ENCODE measurements around the gene RTP5. TPM values are rescaled to one million over a fixed set of nuclear protein-coding genes. Genes with fewer than 3 reads are reported as not detected.

Gene RTP5
- total and polyA plus RNA-seq, 2 of the 8 experiments (the other 6 are each of a cell fraction or from before 2014, with no cell fraction given), result not detected

DNA sequence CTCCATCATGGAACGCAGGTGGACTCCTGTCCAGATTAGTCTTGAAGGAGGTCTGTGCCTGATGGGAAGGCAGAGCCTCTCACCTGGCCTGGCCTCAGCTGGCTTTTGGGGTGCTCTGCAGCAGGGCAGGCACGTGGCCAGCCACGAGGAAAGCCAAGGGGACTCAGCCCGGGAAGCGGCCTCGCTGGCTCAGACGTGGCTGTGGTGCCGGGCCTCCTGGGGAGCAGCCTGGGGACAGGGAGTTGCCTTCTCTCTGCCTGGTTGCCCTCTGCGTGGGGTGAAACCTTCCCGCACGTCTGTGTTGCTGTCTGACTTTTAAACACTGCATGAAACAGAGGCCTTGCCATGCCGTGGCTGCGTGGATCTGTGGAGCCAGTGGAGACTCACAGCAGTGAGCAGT is 45.0 kb downstream of the RTP5 start:
- no peaks in the 10 kb centered on the region for H3K27me3 ChIP-seq (replicated peaks in 1 of 4; ENCODE audit: control insufficient read depth in 3 of 4, extremely low read depth in 1 of 4, insufficient read depth in 3 of 4, low read length in 3 of 4)
- peaks cover 4% of the 10 kb centered on the region; the same call in 1 of the 2 replicates for H3K23me2 ChIP-seq (ENCODE audit: low read depth, low read length)
- H3K36me3 ChIP-seq (ENCODE audit: control insufficient read depth in 2 of 4, insufficient read depth in 4 of 4, low read length in 3 of 4), result no peaks in the 10 kb centered on the region
- DNase-seq (ENCODE audit: low read depth in 1 of 2, low spot score in 2 of 2) (no peak), FAIRE-seq (no peak)
- H4K8ac ChIP-seq (ENCODE audit: extremely low read depth, insufficient read depth, low read length), result no peak overlapping the region
- H3K4ac ChIP-seq (replicated peaks; ENCODE audit: insufficient read length, low read depth, low read length), result no peak overlapping the region
- no peak overlapping the region for H3K14ac ChIP-seq (ENCODE audit: insufficient read length)
- no peaks in the 10 kb centered on the region for H3K79me1 ChIP-seq (ENCODE audit: low read depth, low read length)
- H3K4me3 ChIP-seq (ENCODE audit: extremely low read depth in 1 of 4, insufficient read depth in 2 of 4, low read depth in 3 of 4, low read length in 4 of 4), result no peak overlapping the region
- H3K4me1 ChIP-seq (replicated peaks in 1 of 4; ENCODE audit: control insufficient read depth in 3 of 4, insufficient read depth in 4 of 4, low read length in 3 of 4), result peaks cover 0 to 6% (median 5%) of the 10 kb centered on the region in 4 experiments; a peak in 3 of 7 replicates
- no peak overlapping the region for H3K56ac ChIP-seq (replicated peaks; ENCODE audit: insufficient read length, low read depth, low read length)
- H2BK20ac ChIP-seq (ENCODE audit: low read length), result no peak overlapping the region
- ChIA-PET CTCF (ENCODE audit: partially characterized antibody) (no interaction called here), POLR2A (ENCODE audit: partially characterized antibody) (no interaction called here)
- H3K9ac ChIP-seq (replicated peaks in 1 of 4; ENCODE audit: extremely low read depth in 1 of 4, low read depth in 3 of 4, low read length in 3 of 4), result no peak overlapping the region
- no peaks in the 10 kb centered on the region for H4K20me1 ChIP-seq (replicated peaks in 1 of 2; ENCODE audit: control insufficient read depth in 1 of 2, insufficient read depth in 2 of 2, low read length in 2 of 2)
- H2BK120ac ChIP-seq (replicated peaks; ENCODE audit: low read depth, low read length), result no peak overlapping the region
- no peak overlapping the region for H3K27ac ChIP-seq (ENCODE audit: low read depth, low read length)
- H2BK15ac ChIP-seq (ENCODE audit: low read length), result no peak overlapping the region
- no peak overlapping the region for H4K91ac ChIP-seq (replicated peaks; ENCODE audit: insufficient read length, low read length)
- no peak overlapping the region for H2BK12ac ChIP-seq (ENCODE audit: low read depth, low read length)
- H2BK5ac ChIP-seq (ENCODE audit: low read depth, low read length), result no peak overlapping the region
- no peak overlapping the region for H2AK5ac ChIP-seq (ENCODE audit: low read depth, low read length)
- H2AFZ ChIP-seq (ENCODE audit: low read length), result no peak overlapping the region
- no peak overlapping the region for H4K5ac ChIP-seq (ENCODE audit: insufficient read length, low read depth, low read length)
- H3K18ac ChIP-seq (ENCODE audit: extremely low read depth, low read length), result no peak overlapping the region
- H3K9me3 ChIP-seq (ENCODE audit: insufficient read depth in 2 of 2, low read depth in 1 of 2, low read length in 1 of 2), result peaks cover 0 to 7% of the 10 kb centered on the region in 2 experiments; a peak in 2 of 4 replicates
- 88% methylated on average over 13 of the region's 13 CpGs; no CpG with 5 or more reads in 1 of the 2 experiments for WGBS, 2 experiments (ENCODE audit: extremely low coverage in 1 of 2, insufficient coverage in 1 of 2, insufficient read length in 1 of 2, insufficient replicate concordance in 2 of 2, low coverage in 1 of 2, low lambda C conversion rate in 2 of 2, missing lambda C conversion rate in 1 of 2)
- no peaks in the 10 kb centered on the region for H3K79me2 ChIP-seq (ENCODE audit: control insufficient read depth in 1 of 2, insufficient read depth in 2 of 2, low read length in 2 of 2)
- H3K23ac ChIP-seq (ENCODE audit: insufficient read length), result no peak overlapping the region
- no peak overlapping the region for H3K4me2 ChIP-seq (ENCODE audit: insufficient read depth in 1 of 2, low read depth in 2 of 2, low read length in 2 of 2)
- no peak for TF ChIP-seq KDM4A (IDR thresholded peaks at IDR 0.05; ENCODE audit: low read depth, low read length, severe bottlenecking)
- TF ChIP-seq EGR1 (IDR thresholded peaks at IDR 0.05; ENCODE audit: borderline replicate concordance, low read depth, low read length), result no peak
- no peak for TF ChIP-seq BCL11A (IDR thresholded peaks at IDR 0.05; ENCODE audit: low read depth in 2 of 2, low read length in 2 of 2)
- no peak for TF ChIP-seq SUZ12 (IDR thresholded peaks at IDR 0.05; ENCODE audit: low read length)
- no peak for TF ChIP-seq MAFK (IDR thresholded peaks at IDR 0.05; ENCODE audit: low read depth, low read length)
- TF ChIP-seq GABPA (IDR thresholded peaks at IDR 0.05; ENCODE audit: borderline replicate concordance, insufficient read depth, low read length), result no peak
- TF ChIP-seq, protein P1, sequence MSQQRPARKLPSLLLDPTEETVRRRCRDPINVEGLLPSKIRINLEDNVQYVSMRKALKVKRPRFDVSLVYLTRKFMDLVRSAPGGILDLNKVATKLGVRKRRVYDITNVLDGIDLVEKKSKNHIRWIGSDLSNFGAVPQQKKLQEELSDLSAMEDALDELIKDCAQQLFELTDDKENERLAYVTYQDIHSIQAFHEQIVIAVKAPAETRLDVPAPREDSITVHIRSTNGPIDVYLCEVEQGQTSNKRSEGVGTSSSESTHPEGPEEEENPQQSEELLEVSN (IDR thresholded peaks at IDR 0.05), result no peak
- no peak for TF ChIP-seq NANOG (IDR thresholded peaks at IDR 0.05; ENCODE audit: insufficient read depth, low read depth, low read length, poor library complexity, severe bottlenecking)
- TF ChIP-seq CTBP2 (IDR thresholded peaks at IDR 0.05; ENCODE audit: borderline replicate concordance, insufficient read depth, insufficient read length, low read length), result no peak
- TF ChIP-seq POLR2A (IDR thresholded peaks at IDR 0.05; ENCODE audit: control extremely low read depth in 1 of 2, low read depth in 2 of 2, low read length in 2 of 2), result no peak
